Mucosa of stomach (tissue), 1 donor: ENCODE data around the gene LRRC40.

Experiments used
- H3K27me3 ChIP-seq: one replicate; pipeline ENCODE4 v1.7.0; 2013; ENCODE audit warnings: mild to moderate bottlenecking, low read length; ENCODE audit not compliant: control insufficient read depth, insufficient read depth
- H3K36me3 ChIP-seq: one replicate; pipeline ENCODE4 v1.7.0; 2013; ENCODE audit warnings: low read length; ENCODE audit not compliant: control insufficient read depth, insufficient read depth
- H3K4me1 ChIP-seq: one replicate; pipeline ENCODE4 v1.7.0; 2013; ENCODE audit warnings: mild to moderate bottlenecking, low read length; ENCODE audit not compliant: control insufficient read depth, insufficient read depth
- H3K4me3 ChIP-seq: one replicate; pipeline ENCODE4 v1.7.0; 2013; ENCODE audit warnings: low read length
- H3K9ac ChIP-seq: one replicate; pipeline ENCODE4 v1.7.0; 2013; ENCODE audit warnings: mild to moderate bottlenecking, low read length, moderate library complexity
- H3K9me3 ChIP-seq: one replicate; pipeline ENCODE4 v1.7.0; 2013; ENCODE audit warnings: mild to moderate bottlenecking, low read length, moderate library complexity; ENCODE audit not compliant: control insufficient read depth
- donor health status: Pancreatic carcinoma.

Gene LRRC40

DNA sequence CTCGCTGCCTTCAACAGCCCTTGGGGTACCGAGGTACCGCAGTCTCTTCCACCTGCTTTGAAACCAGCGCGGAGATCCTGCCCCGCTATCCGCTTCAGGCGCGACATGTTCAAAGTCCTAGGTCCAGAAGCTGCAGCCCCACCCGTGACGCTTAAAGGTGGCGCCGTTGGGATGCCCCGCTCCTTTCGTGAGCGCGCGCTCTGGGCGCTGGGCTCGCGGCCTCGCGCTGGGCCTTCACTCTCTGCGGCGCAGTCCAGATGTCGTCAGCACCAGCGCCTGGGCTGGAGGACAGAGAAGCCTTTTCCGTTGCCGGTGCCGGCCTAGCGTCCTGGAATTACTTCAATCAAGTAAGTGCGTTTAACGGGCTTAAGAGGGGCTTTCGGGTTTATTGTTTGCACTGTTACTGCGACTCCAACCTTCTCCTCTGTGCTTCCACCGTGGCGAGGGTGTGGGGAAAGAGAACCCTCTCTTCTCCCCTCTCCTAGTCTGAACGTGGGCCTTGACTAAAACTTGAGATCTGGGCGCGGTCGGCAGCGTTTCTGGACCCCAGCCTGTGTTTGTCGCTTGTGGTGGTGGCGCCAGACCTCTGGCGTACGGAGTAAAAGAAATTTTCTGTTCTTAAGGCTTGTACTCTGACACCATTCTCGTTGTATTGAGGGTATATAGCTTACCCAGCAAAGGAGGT is at the start of gene LRRC40:
Gene LRRC40 (minus strand): TSS at position 146 of the 685 bp plus-strand sequence. CDS start 39 bp downstream, at position 107.
- H3K9ac ChIP-seq: peak within 1 kb of the TSS; percentile 89
- H3K9me3 ChIP-seq: no peaks in the 10 kb centered on the region
- H3K4me3 ChIP-seq: peak within 1 kb of the TSS; percentile 71
- H3K27me3 ChIP-seq: no peaks in the 10 kb centered on the region
- no peaks in the 10 kb centered on the region for H3K36me3 ChIP-seq
- no peaks in the 10 kb centered on the region for H3K4me1 ChIP-seq

DNA sequence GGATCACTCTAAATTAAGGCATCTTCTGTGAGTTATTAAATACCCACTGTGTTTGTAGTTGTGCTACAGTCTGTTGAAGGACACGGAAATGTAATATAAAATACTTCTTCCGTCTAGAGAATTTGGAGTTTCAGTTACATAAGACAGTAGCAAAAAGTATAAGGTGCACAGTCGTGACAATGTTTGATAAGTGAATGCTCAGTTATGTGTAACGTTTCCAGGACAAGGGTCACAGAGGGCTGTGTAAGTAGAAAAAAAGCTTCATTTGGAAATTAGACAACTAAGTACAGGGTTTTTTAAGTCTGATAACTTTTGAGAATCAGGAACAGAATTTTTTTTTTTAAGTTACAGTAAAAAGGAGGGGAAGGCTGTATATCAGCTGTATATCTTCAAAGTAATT is 43.4 kb upstream of the LRRC40 start:
- Histone ChIP-seq H3K27me3 (no peaks in the 10 kb centered on the region), H3K36me3 (no peaks in the 10 kb centered on the region), H3K4me3 (no peak overlapping the region), H3K9ac (no peak overlapping the region), H3K4me1 (no peaks in the 10 kb centered on the region), H3K9me3 (no peaks in the 10 kb centered on the region)

DNA sequence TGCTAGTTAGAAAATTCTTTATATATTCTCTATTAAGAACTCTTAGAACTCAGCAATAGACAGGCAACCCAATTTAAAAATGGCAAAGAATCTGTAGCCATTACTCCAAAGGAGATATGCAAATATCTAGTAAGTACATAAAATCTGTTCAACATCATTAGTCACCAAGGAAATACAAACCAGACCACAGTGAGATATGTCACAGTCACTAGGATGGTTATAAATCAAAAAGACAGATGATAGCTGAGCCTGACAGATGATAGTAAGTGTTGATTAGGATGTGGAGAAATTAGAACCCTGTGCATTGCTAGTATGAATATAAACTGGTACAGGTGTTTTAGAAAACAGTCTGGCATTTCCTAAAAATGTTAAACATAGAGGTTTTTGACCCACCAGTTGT is 42.4 kb upstream of the LRRC40 start:
- Histone ChIP-seq H3K36me3 (no peaks in the 10 kb centered on the region), H3K4me1 (no peaks in the 10 kb centered on the region), H3K9ac (no peak overlapping the region), H3K27me3 (no peaks in the 10 kb centered on the region), H3K9me3 (no peaks in the 10 kb centered on the region), H3K4me3 (no peak overlapping the region)

DNA sequence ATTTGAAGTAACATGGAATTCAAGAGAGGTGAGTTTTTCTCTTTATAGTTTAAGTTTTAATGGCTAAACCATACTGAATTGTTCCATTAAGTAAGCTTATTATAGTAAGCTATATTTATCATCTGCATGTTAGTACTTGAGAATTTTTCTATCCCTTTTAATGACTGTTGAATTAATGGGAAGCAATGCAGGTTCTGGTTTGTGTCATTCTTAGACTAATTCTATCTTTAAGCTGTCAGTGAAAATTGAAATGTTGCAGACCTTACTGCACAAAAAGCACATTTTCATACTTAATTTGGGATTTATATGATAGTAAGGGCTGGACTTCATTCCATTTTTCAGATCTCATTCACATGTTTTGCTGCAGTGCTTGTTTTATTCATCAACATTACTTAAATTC is 41.7 kb upstream of the LRRC40 start:
- Histone ChIP-seq H3K9ac (no peak overlapping the region), H3K4me1 (no peaks in the 10 kb centered on the region), H3K27me3 (no peaks in the 10 kb centered on the region), H3K4me3 (no peak overlapping the region), H3K36me3 (no peaks in the 10 kb centered on the region), H3K9me3 (no peaks in the 10 kb centered on the region)

DNA sequence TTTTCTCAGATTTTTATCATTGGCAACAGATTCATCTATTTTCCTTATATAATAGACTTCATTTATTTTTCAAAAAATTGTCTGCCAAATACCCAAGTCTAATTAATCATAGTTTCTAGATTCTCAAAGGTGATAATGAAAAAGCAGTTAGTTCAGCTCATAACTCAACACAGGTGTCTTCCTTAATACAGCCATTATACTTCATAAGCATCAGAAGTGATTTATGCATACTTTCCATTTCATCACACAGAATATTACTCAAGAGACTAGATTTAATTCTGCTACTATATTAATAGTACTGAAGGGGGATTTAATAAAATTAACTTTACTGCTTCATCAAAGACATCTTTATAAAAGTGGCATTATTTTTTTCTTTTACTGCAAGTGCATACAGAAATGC is 34.6 kb upstream of the LRRC40 start:
- Histone ChIP-seq H3K4me1 (no peaks in the 10 kb centered on the region), H3K9ac (no peak overlapping the region), H3K36me3 (peaks cover 5% of the 10 kb centered on the region), H3K9me3 (no peaks in the 10 kb centered on the region), H3K4me3 (no peak overlapping the region), H3K27me3 (no peaks in the 10 kb centered on the region)

DNA sequence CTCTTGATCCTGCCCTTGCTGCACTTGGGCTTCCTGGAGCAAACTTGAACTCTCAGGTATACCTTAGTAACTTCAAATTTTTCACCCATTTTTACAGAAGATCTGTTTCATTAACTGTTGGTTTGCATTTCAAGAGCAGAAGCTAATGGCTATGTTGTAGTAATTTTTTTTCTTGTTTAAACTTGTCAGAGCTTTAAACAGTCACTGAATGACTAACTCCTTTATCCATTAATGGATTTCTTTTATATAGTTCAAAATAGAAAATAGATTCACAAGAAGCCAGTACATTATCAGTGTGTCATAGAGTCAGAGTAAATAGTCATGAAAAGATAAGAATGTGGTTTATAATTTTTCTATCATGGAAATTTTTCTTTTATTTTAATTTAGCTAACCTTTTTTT is 29.4 kb upstream of the LRRC40 start:
- no peaks in the 10 kb centered on the region for H3K4me1 ChIP-seq
- no peak overlapping the region for H3K9ac ChIP-seq
- H3K27me3 ChIP-seq: no peaks in the 10 kb centered on the region
- H3K36me3 ChIP-seq: peaks cover 5% of the 10 kb centered on the region
- no peaks in the 10 kb centered on the region for H3K9me3 ChIP-seq
- H3K4me3 ChIP-seq: no peak overlapping the region

DNA sequence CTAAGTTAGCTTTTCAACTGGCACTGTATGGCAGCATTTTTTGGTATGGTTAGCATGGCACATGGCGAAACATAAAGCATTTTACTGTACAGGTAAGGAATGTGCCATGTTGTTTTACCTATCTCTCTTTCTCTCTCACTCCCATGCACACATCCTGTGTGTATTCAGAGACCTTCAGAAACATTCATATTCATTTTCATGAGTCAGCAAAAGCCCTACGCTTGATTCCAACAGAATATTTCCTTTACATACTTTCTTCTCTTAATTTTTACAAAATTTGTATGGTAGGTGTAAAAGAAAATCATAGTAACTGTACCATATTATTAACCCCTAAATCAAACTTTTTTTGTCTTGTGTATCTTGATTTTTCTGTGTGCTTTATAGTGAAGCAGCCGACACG is 26.1 kb upstream of the LRRC40 start:
- H3K36me3 ChIP-seq: no peaks in the 10 kb centered on the region
- no peak overlapping the region for H3K4me3 ChIP-seq
- no peaks in the 10 kb centered on the region for H3K27me3 ChIP-seq
- no peaks in the 10 kb centered on the region for H3K4me1 ChIP-seq
- no peak overlapping the region for H3K9ac ChIP-seq
- H3K9me3 ChIP-seq: no peaks in the 10 kb centered on the region

DNA sequence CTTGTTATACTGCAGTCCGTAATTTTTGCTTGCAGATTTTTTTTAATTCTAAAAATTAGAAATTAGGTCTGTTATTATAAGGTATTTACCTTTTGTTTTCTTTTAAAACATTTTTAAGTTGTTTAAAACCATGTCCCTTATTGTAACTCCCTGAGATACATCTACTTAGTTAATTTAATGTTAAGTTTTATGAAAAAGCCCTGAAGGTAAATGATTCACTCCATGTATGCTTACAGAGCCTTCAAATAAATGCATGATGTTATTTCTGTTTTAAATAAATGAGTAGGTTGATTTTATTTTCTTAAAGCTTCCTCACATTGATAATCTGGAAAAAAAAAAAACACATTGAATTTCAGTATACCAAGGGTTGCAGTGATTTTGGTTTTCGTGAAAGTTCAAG is 23.3 kb upstream of the LRRC40 start:
- no peaks in the 10 kb centered on the region for H3K9me3 ChIP-seq
- no peaks in the 10 kb centered on the region for H3K27me3 ChIP-seq
- H3K9ac ChIP-seq: no peak overlapping the region
- no peaks in the 10 kb centered on the region for H3K4me1 ChIP-seq
- no peak overlapping the region for H3K4me3 ChIP-seq
- H3K36me3 ChIP-seq: no peaks in the 10 kb centered on the region

DNA sequence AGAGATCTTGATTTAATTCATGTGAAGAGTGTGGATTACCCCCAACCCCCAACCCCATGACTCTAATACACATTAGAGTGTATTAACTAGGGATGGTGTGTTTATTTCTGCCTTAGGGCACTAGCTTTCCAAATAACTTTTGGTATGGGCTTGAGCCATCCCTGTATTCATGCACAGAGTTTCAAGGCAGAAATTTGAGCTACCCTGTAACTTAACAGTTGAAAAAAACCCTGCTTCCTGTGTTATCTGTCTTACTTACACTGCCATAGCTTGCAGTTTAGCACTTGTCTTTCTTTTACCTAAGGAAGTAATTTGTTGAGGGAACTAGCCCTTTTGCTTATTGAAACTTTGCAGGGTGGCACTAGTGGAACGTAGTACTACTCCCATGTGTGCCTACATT is 22.1 kb upstream of the LRRC40 start:
- Histone ChIP-seq H3K4me3 (no peak overlapping the region), H3K27me3 (no peaks in the 10 kb centered on the region), H3K36me3 (no peaks in the 10 kb centered on the region), H3K4me1 (no peaks in the 10 kb centered on the region), H3K9me3 (no peaks in the 10 kb centered on the region), H3K9ac (no peak overlapping the region)

DNA sequence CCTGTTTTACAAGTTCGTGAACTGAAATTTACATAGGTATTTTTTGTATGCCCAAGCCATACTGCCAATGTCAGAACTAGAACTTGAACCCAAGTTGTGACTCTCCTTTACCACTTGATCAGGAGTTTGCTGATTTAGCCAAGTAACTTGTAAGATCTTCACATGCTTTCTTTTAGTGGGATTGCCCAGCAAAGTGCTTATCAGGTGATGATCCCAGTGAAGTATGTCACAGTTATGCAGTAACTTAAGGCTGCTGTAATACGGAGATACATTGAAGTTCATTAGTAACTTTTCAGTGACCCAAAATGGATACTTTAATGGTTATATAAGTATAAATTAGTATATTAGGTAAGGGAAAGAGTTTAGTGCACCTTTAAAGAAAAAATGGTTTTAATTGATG is 19.6 kb upstream of the LRRC40 start:
- Histone ChIP-seq H3K4me3 (no peak overlapping the region), H3K4me1 (no peaks in the 10 kb centered on the region), H3K9me3 (no peaks in the 10 kb centered on the region), H3K9ac (no peak overlapping the region), H3K27me3 (no peaks in the 10 kb centered on the region), H3K36me3 (no peaks in the 10 kb centered on the region)

DNA sequence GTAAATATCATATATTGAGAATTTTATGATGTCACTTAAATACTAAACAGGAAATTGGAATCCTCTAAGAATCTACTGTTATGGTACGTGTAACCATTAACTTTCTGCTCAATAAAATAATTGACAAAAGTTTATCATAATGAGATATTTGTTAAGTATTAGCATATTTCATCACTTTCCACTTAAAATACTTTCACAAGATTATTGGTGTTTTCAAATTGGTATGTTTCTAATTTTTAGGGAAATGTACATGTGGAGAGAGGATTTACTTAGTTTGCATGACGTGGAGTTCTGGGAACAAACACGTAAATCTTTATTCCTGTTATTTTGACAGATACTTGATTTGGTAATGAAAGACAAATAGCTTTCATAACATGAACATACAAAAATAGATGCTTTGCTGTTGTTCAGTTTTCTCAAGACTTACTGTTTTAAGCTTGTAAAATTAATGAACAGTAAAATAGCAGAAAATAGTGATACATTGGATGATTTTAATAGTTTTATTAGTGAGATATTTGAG is 17.4 kb upstream of the LRRC40 start:
- H3K9ac ChIP-seq: peak overlapping the region; percentile 90
- H3K27me3 ChIP-seq: no peaks in the 10 kb centered on the region
- no peaks in the 10 kb centered on the region for H3K36me3 ChIP-seq
- H3K9me3 ChIP-seq: no peaks in the 10 kb centered on the region
- H3K4me1 ChIP-seq: no peaks in the 10 kb centered on the region
- no peak overlapping the region for H3K4me3 ChIP-seq

DNA sequence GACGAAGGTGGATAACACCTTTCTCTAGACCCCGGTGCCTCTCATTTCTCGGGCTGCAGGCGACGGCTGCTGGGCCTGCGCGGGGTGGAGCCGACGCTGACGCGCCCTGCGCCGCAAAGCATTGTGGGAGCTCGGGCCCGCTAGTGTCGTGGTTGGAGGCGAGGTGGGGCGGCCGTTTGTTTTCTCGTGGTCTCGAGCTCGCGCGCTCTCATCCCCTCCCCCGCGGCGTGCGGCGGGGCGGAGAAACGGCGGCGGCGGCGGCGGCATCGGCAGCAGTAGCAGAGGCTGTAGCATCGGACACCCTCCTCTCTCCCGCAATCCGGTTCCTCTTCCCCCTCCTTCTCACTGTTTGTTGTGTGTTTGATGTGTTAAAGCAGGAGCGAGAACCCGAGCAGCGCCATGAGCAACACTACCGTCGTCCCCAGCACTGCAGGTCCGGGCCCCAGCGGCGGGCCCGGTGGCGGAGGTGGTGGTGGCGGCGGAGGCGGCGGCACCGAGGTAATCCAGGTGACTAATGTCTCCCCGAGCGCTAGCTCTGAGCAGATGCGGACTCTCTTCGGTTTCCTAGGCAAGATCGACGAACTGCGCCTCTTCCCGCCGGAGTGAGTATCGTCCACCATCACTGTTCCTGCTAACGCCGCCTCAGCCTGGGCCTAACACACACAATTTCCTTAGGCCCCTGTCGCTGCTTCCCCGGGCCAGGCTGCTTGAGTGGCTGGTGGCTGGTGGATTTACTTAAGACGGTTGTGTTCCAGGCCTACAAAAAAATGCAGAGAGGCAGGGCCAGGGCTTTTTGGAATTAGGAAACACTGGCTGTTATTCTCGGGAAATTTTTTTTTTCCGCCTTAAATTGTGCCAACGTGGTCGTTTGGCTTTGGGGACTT is 16.1 kb upstream of the LRRC40 start, which contains the start of gene SRSF11:
Gene SRSF11 (plus strand): TSS at position 143 of the 884 bp plus-strand sequence. CDS start 257 bp downstream, at position 400.
- H3K4me1 ChIP-seq: no peaks in the 10 kb centered on the region
- peak within 1 kb of the TSS; percentile 90 for H3K9ac ChIP-seq
- no peaks in the 10 kb centered on the region for H3K9me3 ChIP-seq
- no peaks in the 10 kb centered on the region for H3K27me3 ChIP-seq
- H3K4me3 ChIP-seq: peak within 1 kb of the TSS; percentile 34
- no peaks in the 10 kb centered on the region for H3K36me3 ChIP-seq
